Fibroblast of skin of back (primary cell): ENCODE data around the gene PRR19.
"Not testable (repeated sequence)": the region's sequence is repeated elsewhere in the genome, so short reads cannot be mapped to it uniquely, and the experiment has no call there.

ENCODE experiments used
- DNase-seq: peaks from one replicate; pipeline ENCODE4 v3.0.0-alpha.2; 2013

The PRR19 gene

GRCh38 chr19:42328106-42328505, 26.2 kb downstream of the PRR19 start:
- DNase-seq, result no peak

GRCh38 chr19:42328854-42329253, 26.9 kb downstream of the PRR19 start:
- DNase-seq, result no peak

GRCh38 chr19:42330241-42330711, 28.3 kb downstream of the PRR19 start:
- DNase-seq, result no peak

- DNase-seq, result not testable (repeated sequence)
Observed at GRCh38 chr19:42331333-42331732, 29.4 kb downstream of the PRR19 start.

- DNase-seq, result no peak
Observed at GRCh38 chr19:42332059-42332458, 30.1 kb downstream of the PRR19 start.

- no peak for DNase-seq
Observed at GRCh38 chr19:42333018-42333417, 31.1 kb downstream of the PRR19 start.

- no peak for DNase-seq
Observed at GRCh38 chr19:42333975-42334696, 32.2 kb downstream of the PRR19 start.

- no peak for DNase-seq
Observed at GRCh38 chr19:42334697-42335373, 32.9 kb downstream of the PRR19 start.

- DNase-seq, result no peak
Observed at GRCh38 chr19:42335374-42335936, 33.5 kb downstream of the PRR19 start.

- no peak for DNase-seq
Observed at GRCh38 chr19:42335971-42336370, 34.0 kb downstream of the PRR19 start.

GRCh38 chr19:42339126-42339860, 37.4 kb downstream of the PRR19 start:
- not testable (repeated sequence) for DNase-seq

GRCh38 chr19:42339922-42340321, 38.0 kb downstream of the PRR19 start:
- not testable (repeated sequence) for DNase-seq

GRCh38 chr19:42343344-42344110, 41.6 kb downstream of the PRR19 start:
- DNase-seq, result no peak

GRCh38 chr19:42344336-42344893, 42.5 kb downstream of the PRR19 start:
- DNase-seq, result no peak

GRCh38 chr19:42345191-42345812, 43.4 kb downstream of the PRR19 start:
- no peak for DNase-seq

GRCh38 chr19:42348211-42348610, 46.3 kb downstream of the PRR19 start:
- no peak for DNase-seq

- no peak for DNase-seq
Observed at GRCh38 chr19:42349378-42350107, 47.6 kb downstream of the PRR19 start.

- DNase-seq, result no peak
Observed at GRCh38 chr19:42350417-42350816, 48.5 kb downstream of the PRR19 start.

GRCh38 chr19:42351079-42351735, 49.3 kb downstream of the PRR19 start:
- no peak for DNase-seq
